Measurements from ENCODE around the gene GABRD.
"Not testable (repeated sequence)": the region's sequence is repeated elsewhere in the genome, so short reads cannot be mapped to it uniquely, and the experiment has no call there.

The GABRD gene, protein sequence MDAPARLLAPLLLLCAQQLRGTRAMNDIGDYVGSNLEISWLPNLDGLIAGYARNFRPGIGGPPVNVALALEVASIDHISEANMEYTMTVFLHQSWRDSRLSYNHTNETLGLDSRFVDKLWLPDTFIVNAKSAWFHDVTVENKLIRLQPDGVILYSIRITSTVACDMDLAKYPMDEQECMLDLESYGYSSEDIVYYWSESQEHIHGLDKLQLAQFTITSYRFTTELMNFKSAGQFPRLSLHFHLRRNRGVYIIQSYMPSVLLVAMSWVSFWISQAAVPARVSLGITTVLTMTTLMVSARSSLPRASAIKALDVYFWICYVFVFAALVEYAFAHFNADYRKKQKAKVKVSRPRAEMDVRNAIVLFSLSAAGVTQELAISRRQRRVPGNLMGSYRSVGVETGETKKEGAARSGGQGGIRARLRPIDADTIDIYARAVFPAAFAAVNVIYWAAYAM

DNA sequence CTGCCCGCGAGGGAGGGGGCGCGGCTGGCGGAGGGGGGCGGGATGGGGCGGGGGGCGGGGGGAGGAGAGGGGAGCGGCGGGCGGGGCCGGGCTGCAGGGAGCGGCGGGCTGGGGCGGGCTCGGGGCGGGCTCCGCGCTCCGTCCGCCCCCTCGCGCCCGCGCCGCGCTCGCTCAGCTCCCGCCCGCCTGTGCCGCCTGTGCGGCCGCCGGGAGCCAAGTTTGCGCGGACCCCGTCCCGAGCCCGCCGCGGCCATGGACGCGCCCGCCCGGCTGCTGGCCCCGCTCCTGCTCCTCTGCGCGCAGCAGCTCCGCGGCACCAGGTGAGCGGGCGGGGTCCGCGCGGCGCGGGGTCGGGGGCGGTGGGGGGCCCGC lies at the start of gene GABRD:
TSS of gene GABRD (plus strand) at position 174 of the 372 bp plus-strand sequence. CDS start at position 253, 79 bp downstream.
- no peak for DNase-seq (ENCODE audit: low read depth)

DNA sequence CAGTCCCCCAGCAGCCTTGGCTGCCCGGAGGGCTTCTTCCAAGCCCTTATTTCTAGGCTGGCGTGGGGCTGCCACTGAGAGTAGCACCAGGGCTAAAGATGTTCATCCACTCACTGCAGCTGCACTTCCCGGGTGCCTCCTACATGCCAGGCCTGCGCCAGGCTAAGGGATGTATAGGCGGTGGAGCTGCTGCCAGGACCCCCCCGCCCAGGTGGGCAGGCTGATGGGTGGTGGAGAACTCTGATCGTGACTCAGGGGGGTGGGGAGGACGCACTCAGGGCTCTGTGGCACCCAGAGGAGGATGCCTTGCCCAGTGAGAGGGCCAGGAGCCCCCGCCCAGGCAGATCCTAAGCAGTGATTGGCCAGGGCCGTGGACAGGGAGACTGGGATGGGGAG lies 49.6 kb upstream of the GABRD start:
- DNase-seq (ENCODE audit: low read depth): no peak

DNA sequence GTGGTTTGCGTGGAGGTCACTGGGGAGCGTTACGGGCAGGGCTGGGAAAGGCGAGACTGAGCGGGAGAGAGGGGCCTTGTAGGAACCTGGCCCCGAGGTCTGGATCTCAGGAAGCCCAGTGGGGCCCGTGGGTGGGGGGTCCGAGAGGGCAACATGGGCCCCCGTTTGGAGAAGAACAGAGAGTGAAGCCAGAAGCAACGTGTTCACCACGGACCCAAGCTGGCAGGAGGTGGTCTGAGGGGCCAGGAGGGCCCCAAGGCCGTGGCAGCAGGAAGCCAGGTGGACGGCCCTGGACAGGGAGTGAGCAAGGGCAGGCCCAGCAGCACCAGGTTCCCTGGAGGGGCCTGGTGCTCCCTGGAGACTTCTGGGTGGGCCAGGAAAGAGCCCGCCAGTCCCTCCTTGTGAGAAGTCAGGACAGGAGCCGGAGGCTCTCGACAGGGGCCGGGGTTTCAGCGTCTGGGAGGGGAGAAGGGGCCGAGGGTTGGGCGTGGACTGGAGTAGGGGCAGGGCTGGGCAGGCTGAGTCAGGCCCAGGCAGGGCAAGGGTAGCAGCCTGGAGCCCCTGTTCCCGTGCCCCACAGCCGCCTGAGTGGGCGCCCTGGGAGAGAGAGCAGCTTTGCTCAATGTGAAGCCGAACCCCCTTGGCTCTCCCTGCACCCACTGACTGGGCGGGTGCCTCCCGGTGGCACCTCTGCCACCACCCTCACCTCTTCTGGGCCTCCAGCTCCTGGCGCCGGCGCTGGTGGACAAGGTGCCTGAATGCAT lies 49.0 kb upstream of the GABRD start:
- no peak for DNase-seq (ENCODE audit: low read depth)

DNA sequence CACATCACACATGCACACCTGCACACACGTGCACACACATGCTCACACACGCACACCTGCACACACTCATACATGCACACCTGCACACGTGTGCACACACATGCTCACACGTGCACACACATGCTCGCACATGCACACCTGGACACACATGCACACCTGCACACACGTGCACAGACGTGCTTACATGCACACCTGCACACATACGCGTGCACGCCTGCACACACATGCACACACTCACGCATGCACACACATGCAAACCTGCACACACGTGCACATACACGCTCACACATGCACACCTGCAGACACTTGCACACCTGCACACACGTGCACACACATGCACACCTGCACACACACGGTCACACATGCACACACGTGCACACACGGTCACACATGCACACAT lies 48.1 kb upstream of the GABRD start:
- no peak for DNase-seq (ENCODE audit: low read depth)

DNA sequence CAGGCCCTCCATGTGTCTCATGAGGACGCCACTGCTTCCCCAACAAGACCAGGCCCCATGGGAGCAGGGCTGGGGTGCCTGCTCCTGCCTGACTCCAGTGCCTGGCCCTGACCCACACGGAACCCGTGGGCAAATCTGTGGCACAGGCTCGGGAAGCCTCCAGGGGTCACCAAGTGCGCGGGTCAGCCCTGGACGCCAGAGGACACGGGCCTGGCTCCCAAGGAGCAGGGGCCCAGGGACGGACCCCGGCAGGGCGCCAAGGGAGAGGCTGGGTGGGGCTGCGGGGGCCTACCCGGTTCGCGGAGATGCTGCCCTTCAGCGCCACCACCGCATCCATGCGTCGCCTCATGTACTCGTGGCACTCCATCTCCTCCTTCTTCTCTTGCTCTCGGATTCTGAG lies 47.5 kb upstream of the GABRD start:
- DNase-seq (ENCODE audit: low read depth): no peak

DNA sequence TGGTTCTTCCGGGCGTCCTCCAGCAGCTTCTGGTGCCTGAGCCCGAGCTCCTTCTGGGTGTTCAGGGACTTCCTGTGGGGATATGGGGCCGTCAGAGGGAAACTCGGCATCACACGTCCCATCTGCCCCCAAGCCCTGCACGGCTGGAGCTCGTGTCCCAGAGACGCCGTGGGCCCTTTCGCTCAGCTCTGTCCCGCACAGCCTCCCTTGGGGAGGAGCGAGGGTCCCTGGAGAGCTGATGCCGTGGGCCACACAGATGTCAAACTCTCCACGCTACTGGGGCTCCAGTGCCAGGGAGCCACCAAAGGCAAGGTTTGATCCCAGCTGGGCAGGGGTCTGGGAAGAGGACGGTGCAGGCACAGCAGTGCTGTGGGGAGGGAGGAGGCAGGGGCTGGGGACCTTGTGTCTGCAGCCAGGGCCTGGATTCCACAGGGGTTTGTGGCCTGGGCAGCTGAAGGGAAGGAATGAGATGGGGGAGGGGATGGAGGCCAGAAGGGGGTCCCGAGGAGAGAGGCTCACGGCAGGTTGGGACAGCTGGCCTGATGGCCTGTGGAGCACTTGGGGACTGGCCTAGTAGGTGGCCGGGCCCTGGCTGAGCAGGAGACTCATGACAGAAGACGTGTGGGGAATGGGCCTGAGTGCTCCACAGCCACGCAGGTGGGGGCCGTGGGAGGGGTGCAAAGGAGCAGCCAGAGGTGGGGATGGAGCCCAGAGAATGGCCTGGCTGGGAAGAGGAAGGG lies 46.0 kb upstream of the GABRD start:
- no peak for DNase-seq (ENCODE audit: low read depth)

DNA sequence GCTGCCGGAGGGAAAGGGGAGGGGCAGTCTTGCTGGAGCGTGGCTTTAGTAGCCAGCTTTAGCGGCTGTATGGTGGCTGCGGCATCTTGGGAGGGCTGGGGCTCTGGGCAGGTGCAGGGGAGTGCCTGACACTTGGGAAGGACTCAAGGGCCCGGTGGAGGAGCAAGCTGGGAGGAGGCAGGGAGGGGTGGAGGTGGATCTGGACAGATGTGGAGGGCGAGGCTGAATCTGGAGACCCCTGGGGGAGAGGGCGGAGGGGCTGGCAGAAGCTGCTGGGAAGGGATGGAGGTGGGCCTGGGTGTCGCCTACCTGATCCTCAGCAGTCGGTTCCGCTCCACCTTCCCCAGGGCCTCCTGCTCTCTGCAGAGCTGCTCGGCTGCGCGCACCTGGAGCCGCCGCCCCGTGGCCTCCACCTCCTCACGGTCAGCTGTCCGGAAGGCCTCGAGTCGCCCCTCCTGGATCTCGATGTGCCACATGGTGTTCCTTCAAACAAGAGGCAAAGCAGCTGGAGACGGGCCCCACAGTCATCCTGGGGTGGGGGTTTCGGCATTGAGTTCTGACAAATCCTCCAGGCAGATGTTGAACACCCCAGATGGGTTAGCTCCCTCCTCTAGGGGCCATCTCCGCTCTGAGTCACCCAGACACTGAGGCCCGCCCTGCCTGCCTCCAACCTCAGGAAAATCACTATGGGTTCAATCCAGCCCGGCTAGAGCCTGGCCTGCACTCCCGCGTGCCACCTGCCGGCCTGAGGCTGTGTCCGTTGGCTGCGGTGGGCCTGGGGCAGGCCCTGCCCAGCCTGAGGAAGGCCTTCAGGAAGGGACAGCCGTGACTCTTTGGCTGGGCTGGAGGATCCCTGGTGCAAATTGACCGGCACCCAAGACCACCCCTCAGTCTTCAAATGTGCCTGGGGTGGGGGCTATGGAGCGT lies 45.2 kb upstream of the GABRD start:
- DNase-seq (ENCODE audit: low read depth): no peak

DNA sequence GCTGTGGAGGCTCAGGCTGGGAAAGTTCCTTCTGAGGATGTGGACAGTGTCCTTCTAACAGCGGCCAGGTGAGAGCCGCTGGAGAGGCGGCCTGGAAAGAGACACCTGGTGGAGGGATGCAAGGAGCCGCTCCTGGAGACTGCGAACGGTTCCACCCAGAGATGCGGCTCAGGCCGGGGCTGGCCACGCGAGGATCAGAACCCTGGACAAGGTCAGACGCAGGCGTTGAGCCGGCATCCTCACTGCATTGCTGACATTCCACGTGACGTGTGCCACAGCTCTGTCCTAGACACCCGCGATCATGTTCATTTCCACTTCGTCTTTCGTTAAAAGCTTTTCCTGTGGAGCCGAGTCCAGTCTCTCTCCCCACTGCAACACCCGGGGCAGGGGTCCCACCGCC lies 44.3 kb upstream of the GABRD start:
- no peak for DNase-seq (ENCODE audit: low read depth)

DNA sequence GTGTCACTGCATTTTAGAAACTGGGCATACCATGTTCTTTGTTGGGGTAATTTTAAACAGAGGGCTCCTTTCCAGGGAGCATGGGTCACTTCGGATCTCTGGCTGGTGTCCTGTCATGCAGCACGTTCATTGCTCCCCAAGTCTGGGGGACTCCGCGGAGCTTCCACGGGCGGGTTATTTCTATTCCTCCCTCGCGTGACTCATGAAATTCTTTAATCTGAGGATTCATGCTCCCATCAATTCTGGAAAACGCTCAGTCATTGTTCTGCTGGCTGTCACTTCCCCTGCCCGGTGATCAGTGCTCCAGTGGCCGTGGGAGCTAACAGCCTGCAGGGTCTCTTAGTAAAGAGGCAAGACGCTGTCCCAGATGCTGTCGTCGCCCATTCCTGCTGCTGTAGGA lies 43.6 kb upstream of the GABRD start:
- DNase-seq (ENCODE audit: low read depth): no peak

DNA sequence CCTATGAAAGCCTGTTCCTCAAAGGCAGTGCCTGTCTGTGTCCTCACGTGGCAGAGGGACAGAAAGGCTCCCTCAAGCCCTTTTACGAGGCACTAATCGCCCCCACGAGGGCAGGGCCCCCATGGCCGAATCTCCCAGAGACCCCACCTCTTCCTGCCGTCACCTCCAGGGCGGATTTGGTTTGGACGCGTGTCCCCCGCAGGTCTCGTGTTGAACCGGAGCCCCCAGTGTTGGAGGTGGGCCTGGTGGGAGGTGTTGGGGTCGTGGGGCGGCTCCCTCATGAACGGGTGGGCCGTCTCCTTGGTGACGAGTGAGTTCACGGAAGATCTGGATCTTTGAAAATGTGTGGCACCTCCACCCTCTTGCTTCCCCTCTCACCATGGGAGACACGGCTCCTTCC lies 43.1 kb upstream of the GABRD start:
- DNase-seq (ENCODE audit: low read depth): no peak

DNA sequence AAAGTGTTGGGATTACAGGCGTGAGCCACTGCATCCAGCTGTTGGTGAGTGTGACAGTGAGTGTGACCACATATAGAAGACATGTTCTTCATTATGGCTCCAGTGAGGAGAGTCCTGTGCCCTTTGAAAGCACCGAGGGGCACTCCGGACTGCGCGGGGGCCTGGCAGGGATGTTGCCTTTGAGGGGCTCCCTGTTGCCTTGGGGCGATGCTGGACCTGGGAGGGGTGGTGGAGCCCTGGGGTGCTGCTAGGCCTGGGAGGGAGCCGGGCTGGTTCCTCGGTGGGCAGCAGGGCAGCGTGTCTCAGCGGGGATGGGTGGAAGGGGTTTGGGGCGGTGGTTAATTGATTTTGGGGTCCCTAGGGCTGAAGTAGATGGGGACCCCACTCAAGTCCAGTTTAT lies 41.0 kb upstream of the GABRD start:
- no peak for DNase-seq (ENCODE audit: low read depth)

DNA sequence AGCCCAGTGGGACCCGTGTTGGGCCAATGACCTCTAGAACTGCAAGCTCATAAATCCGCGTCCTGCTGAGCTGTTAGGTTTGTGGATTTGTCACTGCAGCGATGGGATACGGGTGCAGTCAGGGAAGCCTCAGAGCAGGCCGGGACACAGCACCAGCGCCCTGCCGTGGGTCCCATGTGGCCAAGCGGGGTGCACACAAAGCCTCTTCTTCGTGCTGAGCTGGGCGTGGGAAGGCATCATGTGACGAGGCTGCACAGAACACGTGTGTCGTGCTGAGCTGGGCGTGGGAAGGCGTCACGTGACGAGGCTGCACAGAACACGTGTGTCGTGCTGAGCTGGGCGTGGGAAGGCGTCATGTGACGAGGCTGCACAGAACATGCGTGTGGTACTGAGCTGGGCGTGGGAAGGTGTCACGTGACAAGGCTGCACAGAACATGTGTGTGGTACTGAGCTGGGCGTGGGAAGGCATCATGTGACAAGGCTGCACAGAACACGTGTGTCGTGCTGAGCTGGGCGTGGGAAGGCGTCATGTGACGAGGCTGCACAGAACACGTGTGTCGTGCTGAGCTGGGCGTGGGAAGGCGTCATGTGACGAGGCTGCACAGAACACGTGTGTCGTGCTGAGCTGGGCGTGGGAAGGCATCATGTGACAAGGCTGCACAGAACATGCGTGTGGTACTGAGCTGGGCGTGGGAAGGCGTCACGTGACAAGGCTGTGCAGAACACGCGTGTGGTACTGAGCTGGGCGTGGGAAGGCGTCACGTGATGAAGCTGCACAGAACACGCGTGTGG lies 40.3 kb upstream of the GABRD start:
- DNase-seq (ENCODE audit: low read depth): not testable (repeated sequence)

DNA sequence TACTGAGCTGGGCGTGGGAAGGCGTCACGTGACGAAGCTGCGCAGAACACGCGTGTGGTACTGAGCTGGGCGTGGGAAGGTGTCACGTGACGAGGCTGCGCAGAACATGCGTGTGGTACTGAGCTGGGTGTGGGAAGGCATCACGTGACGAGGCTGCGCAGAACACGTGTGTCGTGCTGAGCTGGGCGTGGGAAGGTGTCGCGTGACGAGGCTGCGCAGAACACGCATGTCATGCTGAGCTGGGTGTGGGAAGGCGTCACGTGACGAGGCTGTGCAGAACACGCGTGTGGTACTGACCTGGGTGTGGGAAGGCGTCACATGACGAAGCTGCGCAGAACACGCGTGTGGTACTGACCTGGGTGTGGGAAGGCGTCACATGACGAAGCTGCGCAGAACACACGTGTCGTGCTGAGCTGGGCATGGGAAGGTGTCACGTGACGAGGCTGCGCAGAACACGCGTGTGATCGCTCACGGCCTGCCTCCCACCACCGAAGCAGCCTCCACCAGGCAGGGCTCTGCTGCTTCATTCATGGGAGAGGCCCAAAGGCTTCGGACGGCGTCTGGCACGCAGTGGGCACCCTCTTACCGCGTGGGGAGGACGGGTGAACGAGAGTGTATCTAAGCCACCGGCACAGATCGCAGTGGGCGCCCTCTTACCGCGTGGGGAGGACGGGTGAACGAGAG lies 39.5 kb upstream of the GABRD start:
- DNase-seq (ENCODE audit: low read depth): no peak

DNA sequence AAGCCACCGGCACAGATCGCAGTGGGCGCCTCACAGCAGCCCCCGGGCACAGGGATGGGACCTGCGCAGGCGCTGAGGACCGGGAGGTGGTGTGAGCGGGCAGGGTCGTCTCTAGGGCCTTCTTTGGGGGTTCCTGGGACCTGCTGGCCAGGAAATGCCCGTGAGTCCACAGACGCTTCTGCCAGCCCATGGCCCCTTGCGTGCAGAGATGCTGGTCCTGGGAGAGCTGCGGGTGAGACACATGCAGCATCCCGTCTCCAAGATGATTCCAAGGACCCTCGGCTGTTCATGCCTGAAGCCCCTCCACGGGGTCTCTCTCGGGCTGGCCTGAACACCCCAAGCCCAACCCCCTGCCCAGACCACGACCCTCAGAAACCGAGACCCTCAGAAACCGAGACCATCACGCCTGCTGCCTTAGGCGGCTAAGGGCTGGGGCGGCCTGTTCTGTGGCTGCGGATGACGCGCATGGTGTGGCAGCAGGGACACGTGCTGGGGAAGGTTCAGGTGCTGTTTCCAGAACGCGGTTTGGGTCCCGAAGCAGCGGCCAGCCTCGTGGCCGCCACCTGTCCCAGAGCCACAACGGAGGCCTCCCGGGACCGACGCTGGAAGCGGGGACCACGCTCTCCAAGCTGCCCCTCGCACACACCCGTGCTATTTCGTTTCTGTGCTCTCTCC lies 38.5 kb upstream of the GABRD start:
- DNase-seq (ENCODE audit: low read depth): no peak

DNA sequence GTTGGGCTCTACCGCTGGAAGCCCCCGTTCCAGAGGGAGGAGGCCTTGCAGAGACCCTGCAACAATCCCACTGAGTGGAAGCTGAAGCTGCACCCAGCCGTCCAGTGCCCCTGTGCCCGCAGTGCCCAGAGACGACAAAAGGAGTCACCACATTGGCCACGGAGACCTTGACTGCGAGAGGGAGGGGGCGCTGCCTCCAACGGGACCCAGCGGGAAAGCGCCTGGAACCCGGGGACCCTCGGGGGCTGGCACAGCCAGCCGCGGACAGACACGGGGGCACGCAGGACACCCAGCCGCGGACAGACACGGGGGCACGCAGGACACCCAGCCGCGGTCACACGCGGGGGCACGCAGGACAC lies 38.0 kb upstream of the GABRD start:
- DNase-seq (ENCODE audit: low read depth): no peak

DNA sequence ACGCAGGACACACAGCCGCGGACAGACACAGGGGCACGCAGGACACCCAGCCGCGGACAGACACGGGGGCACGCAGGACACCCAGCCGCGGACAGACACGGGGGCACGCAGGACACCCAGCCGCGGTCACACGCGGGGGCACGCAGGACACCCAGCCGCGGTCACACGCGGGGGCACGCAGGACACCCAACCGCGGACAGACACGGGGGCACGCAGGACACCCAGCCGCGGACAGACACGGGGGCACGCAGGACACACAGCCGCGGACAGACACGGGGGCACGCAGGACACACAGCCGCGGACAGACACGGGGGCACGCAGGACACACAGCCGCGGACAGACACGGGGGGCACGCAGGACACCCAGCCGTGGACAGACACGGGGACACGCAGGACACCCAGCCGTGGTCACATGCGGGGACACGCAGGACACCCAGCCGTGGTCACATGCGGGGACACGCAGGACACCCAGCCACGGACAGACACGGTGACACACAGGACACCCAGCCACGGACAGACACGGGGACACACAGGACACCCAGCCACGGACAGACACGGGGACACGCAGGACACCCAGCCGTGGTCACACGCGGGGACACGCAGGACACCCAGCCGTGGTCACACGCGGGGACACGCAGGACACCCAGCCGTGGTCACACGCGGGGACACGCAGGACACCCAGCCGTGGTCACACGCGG lies 37.4 kb upstream of the GABRD start:
- not testable (repeated sequence) for DNase-seq (ENCODE audit: low read depth)

DNA sequence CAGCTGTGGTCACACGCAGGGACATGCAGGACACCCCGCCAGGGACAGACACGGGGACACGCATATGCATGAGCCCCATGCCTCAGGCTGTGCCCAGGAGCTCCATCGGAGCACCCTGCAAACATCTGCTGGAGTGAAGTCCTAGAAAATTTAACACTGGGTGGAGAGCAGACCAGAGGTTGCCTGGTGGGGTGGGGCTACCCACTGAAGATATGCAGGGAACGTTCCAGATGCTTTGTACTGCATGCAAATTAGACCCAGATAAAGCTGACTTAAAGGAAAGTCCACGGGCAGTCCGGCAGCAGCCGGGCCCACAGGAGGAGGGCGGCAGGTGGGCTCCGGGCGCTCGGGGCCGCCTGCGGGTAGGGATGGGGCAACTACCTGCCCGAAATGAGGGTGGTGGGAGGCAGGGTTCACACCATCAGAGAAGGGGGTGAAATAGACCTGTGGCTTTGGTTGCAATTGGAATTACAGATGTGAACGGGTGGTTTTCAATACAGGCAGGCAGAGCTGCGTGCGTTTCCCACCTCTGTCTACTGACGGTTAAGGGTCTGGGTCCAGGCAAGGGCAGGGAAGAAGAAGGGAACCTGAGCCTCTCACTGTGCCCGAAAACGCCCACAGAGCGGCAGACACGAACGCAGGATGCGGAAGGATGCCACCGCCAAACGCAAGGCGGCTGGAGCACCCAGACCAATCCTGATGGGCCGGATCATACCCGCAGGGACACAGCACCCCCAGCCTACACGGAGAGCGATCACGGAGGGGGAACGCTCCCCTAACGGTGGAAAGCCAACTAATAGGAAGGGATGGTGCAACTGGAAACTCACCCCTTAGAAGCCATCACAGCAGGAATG lies 36.5 kb upstream of the GABRD start:
- DNase-seq (ENCODE audit: low read depth): no peak

DNA sequence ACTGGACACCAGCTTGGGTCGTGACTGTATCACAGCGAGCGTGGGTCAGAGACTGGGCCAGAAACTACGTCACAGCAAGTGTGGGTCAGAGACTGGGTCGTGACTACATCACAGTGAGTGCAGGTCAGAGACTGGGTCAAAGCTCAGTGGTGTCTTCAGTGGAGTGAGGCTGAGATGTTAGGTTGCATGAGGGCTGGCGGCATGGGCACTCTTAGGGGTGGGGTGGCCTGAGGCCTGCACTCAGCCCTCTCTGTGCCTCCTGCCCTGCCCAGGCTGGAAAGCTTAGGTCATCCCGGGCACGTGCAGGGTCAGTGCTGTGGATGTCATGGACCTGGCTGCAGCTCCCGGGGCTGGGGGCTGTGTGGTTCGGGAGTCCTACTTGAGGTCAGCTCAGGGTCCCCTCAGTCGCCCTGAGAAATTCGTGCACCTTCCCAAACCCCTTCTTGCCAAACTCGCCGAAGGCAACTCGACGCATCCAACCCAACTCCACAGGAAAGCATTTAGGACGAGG lies 34.5 kb upstream of the GABRD start:
- DNase-seq (ENCODE audit: low read depth): no peak

Measured in non-pigmented ciliary epithelial cell (primary cell).